Inflammatory macrophage (primary cell): Measurements from ENCODE around the gene IQSEC1.

Experiments
- DNase-seq, 2 donors: peaks; one replicate each; pipeline ENCODE4 v3.0.0-alpha.2; 2020 to 2022

IQSEC1 gene

GRCh38 chr3:12929801-12930200 is 143.4 kb downstream of the IQSEC1 start:
- no peak for DNase-seq

GRCh38 chr3:12926660-12927059 is 146.6 kb downstream of the IQSEC1 start:
- no peak for DNase-seq

GRCh38 chr3:12925648-12926047 is 147.6 kb downstream of the IQSEC1 start:
- no peak for DNase-seq

DNA sequence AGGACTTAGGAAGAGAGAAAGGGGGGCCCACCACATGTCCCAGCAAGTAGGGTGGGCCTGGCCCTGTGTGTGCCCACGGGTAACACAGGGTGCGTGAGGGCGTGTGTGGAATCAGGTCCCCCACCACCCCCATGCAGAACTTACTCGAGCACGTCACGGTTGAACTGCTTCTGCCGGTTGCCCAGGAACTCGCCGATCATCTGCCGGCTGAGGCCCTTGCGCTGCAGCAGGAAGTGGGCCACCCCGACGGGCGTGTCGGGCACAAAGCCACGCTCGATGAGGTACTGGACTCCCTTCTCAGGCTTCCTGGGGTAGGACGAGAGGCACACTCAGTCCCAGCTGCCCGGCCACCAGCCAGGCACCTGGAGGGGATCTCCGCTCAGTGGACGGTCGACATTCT is 148.8 kb downstream of the IQSEC1 start:
- no peak for DNase-seq

GRCh38 chr3:12922881-12923431 is 150.3 kb downstream of the IQSEC1 start:
- no peak for DNase-seq

DNA sequence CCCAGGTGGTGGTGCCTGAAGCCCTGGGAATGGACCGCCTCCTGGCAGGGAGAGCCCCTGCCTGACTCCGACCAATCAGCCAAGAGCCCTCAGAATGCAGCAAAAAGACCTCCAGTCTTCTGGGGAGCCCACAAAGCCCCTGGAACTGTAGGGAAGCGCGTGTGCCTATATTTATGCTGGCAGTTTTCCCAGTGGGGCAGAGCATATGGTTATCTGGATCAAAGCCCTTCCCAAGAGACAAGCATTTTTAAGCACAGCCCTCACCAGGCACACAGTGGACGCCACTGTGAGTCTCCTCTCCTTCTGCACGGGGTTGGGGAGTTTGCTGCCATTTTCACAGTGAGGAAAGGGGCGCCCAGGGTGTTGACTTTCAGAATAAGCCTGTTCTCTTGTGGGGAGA is 150.9 kb downstream of the IQSEC1 start:
- DNase-seq, result no peak

- no peak for DNase-seq
Observed at GRCh38 chr3:12921736-12922135, 151.5 kb downstream of the IQSEC1 start.

DNA sequence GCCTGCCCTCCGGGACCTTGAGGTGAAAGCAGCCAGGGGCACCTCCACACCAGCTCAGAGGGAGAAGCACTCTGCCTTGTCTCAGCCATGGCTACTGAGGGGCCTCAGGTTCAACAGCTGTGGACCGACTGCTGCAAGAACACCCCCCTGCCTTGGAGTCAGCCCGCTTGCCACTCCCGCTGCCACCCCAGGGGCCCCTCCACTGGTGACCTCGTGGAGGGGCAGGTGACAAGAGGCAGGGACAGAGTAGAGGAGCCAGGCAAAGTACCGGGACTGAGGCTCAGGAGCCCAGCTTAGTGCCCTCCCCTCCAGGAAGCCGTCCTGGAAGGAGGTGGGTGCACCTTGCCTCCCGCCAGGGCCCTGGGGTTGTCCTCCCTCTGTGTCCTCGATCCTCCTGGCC is 152.3 kb downstream of the IQSEC1 start:
- no peak for DNase-seq

DNA sequence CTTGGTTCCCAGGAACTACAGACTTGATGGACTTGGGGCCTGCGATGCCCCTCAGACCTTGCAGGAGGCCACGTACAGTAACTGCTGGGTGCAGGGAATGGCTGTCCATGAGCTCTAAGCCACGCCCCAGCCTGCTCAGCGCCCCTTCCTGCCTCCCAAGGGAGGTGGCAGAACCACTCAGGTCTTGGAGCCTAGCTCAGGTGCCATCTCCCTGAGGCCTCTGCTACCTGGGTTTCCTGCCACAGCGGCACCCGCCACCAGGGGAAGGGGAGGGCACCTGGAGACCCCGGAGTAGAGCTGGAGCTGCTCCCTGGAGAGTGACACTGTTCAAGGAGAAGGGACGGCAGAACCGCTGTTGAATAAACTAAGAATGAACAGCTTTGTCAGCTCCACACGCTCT is 154.0 kb downstream of the IQSEC1 start:
- no peak for DNase-seq

DNA sequence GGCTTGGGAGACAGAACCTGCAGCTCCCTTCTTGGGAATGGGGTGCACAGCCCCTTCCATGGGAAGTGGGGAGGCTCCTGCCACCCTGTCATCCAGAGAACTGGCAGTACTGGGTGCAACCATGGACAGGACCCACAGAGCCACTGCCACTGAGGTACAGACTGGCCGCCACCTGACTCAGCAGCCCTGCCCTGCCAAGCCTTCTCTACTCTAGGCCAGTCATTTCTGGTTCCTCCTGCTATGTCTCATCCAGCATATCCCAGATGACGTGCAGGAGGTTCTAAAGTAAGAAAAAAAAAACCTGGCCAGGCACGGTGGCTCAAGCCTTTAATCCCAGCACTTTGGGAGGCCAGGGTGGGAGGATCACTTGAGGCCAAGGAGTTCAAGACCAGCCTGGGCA is 155.0 kb downstream of the IQSEC1 start:
- no peak for DNase-seq

DNA sequence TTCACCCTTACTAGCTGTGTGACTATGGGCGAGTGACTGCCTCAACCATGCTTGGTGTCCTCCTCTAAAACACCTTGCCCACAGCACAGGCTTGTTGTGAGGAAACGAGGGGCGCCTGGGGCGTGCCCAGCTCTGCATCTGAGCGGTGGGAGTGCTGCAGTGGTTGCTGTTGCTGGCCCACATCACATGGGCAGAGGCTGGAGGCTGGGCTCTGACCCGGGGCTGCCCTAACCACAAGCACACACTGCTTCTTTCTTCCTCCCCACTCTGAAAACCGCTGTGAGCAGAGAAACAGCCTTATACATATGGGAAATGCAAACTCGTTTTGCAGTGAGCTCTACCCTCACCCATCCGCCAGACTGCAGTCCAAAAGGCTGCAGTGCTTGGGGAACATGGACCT is 157.1 kb downstream of the IQSEC1 start:
- DNase-seq, result peak in 1 of 2 donors; percentile 30

GRCh38 chr3:12914088-12914487 is 159.1 kb downstream of the IQSEC1 start:
- no peak for DNase-seq

GRCh38 chr3:12911881-12912415 is 161.3 kb downstream of the IQSEC1 start:
- DNase-seq, result no peak

- no peak for DNase-seq
Observed at GRCh38 chr3:12910356-12911099, 162.7 kb downstream of the IQSEC1 start.

DNA sequence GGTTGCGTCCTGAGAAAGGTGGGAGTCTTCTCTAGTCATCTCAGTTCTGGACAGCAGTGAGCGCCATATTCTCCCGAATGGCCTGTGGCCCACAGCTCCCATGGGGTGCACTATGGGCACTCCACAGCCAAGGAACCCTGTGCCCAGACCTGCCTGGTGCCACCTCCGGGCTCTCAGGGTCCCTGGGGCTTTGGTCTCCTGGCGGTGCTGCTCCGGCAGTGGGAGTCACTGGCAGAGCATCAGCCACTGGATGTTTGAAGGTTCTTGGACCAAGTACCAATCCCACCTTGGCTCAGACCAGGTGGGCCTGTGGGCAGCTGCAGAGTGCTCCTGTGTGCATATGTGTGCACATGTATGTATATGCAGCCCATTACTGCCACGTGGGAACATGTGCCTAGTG is 163.5 kb downstream of the IQSEC1 start:
- no peak for DNase-seq

- DNase-seq, result no peak
Observed at GRCh38 chr3:12908859-12909258, 164.4 kb downstream of the IQSEC1 start.

GRCh38 chr3:12908136-12908730 is 165.0 kb downstream of the IQSEC1 start:
- no peak for DNase-seq

GRCh38 chr3:12907729-12908128 is 165.5 kb downstream of the IQSEC1 start:
- DNase-seq, result no peak

DNA sequence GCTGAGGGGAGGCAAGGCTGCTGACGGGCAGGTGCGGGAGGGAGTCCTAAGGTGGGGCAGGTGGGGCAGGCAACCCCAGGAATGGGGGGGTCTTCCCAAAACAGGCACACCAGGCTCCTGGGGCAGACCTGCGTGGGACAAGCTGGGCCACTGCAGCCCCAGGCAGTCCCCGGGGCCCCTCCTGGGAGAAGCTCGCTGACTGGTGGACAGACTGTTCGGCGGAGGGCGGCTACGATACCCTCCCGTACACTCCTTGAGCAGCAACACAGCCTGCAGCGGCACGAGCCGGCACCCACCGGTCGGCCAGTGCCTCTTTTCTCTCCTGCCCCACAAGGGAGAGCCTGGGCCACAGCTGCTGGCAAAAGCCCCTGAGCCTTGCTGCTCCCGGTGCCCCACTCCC is 165.9 kb downstream of the IQSEC1 start:
- DNase-seq, result no peak

GRCh38 chr3:12906916-12907290 is 166.3 kb downstream of the IQSEC1 start:
- no peak for DNase-seq

DNA sequence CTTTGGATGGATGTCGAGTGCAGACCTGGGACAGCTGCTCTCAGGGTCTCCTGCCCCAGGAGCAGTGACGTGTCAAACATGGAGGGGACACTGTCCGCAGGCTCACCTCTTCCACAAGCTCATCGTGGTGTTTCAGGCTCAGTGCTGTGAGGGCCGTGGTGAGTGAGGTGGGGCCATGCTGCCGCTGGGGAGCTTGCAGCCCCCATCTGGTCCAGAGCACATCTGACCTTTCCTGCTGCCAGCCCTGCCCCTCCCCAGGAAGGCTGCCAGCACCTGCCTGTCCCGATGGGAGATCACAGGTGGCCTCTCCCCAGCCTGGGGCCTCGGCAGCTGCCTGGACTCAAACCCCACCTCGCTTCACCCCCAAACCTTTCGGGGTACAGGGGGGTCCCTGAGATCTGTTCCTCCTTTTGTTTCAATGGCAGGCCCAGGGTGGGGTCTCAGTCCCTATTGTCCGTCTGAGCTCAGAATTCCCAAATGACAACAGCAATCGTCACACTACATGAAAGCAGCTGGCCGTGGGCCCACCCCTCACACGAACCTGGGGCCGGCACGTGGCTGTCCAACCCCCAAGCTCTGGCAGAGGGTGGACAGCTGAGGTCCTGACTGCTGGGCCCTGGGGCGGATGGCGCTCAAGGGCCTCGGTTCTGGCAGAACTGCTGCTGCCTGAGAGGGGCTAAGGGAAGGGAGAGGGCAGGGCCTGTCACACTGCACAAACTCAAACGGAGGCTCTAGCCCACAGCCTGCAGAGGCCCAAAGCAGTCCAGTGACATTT is 166.9 kb downstream of the IQSEC1 start:
- no peak for DNase-seq

- no peak for DNase-seq
Observed at GRCh38 chr3:12905316-12906071, 167.7 kb downstream of the IQSEC1 start.

- DNase-seq, result no peak
Observed at GRCh38 chr3:12904951-12905315, 168.3 kb downstream of the IQSEC1 start.
